SK-N-SH (cell line): Measurements from ENCODE around the gene PLCH1. TPM values are rescaled to one million over a fixed set of nuclear protein-coding genes. Genes with fewer than 3 reads are reported as not detected.
A peak's percentile ranks its signal among the peaks of the same experiment; 100 is the strongest.

Source experiments
- CTCF ChIA-PET: fragments of 300-600, 350-600 bp; formaldehyde crosslinking; extraction: SDS; loops from one replicate; lab custom pipeline; 2021; lab: Yijun Ruan, JAX
- POLR2A ChIA-PET: fragments of 350-600 bp; sonication (Branson Sonifier 250); formaldehyde crosslinking; extraction: SDS; loops from one replicate; lab custom pipeline; 2020; ENCODE audit warnings: antibody characterized with exemption, inconsistent platforms; lab: Yijun Ruan, JAX
- DNase-seq: peaks from one replicate; pipeline ENCODE4 v3.0.0; 2012
- H2AFZ ChIP-seq: fragments of 200-600 bp; sonication (generic); 2 replicates; pipeline ENCODE4 v1.8.1; 2016; ENCODE audit warnings: antibody characterized with exemption, mild to moderate bottlenecking, low read depth
- H3F3A ChIP-seq: fragments of 200-600 bp; sonication (generic); replicated peaks from 2 replicates; pipeline ENCODE3; 2016; ENCODE audit warnings: antibody characterized with exemption, mild to moderate bottlenecking; ENCODE audit not compliant: insufficient read depth
- H3K27ac ChIP-seq, 2 experiments: fragments of 200-500 bp in 1 of 2; fragments of 200-600 bp in 1 of 2; sonication (Bioruptor generic) in 1 of 2; sonication (generic), shearing (Covaris generic) in 1 of 2; 2 replicates each; pipeline versions ENCODE4 v1.5.1 to v1.6.1; 2014 to 2016; ENCODE audit warnings: low read depth in 2 of 2, inconsistent platforms in 1 of 2, low read length in 1 of 2, mild to moderate bottlenecking in 1 of 2, mixed read lengths in 1 of 2
- H3K27me3 ChIP-seq: fragments of 200-600 bp; sonication (generic), shearing (Covaris generic); 2 replicates; pipeline ENCODE4 v1.6.1; 2016; ENCODE audit warnings: mixed run types; ENCODE audit not compliant: insufficient read depth
- H3K36me3 ChIP-seq, 2 experiments: fragments of 200-500 bp in 1 of 2; fragments of 200-600 bp in 1 of 2; sonication (Bioruptor generic) in 1 of 2; sonication (generic) in 1 of 2; replicated peaks in 1 of 2; 2 replicates each; pipeline versions ENCODE3 to v1.5.1; 2014 to 2016; ENCODE audit warnings: low read length in 1 of 2, mild to moderate bottlenecking in 1 of 2; ENCODE audit not compliant: insufficient read depth in 2 of 2, control insufficient read depth in 1 of 2
- H3K4me1 ChIP-seq, 2 experiments: fragments of 200-500 bp in 1 of 2; fragments of 200-600 bp in 1 of 2; sonication (Bioruptor generic) in 1 of 2; sonication (generic), shearing (Covaris generic) in 1 of 2; 2 replicates each; pipeline versions ENCODE4 v1.5.1 to v1.6.1; 2014 to 2016; ENCODE audit warnings: low read depth in 1 of 2, low read length in 1 of 2, mixed run types in 1 of 2; ENCODE audit not compliant: insufficient read depth in 2 of 2, control insufficient read depth in 1 of 2
- H3K4me2 ChIP-seq: fragments of 200-600 bp; sonication (generic), shearing (Covaris generic); 2 replicates; pipeline ENCODE4 v1.6.1; 2017; ENCODE audit warnings: mixed run types
- H3K4me3 ChIP-seq, 2 experiments: fragments of 200-500 bp in 1 of 2; fragments of 200-600 bp in 1 of 2; sonication (Bioruptor generic) in 1 of 2; sonication (generic), shearing (Covaris generic) in 1 of 2; 2 replicates each; pipeline versions ENCODE4 v1.5.1 to v1.8.1; 2014 to 2016; ENCODE audit warnings: low read depth in 2 of 2, inconsistent platforms in 1 of 2, low read length in 1 of 2, mild to moderate bottlenecking in 1 of 2, mixed read lengths in 1 of 2, moderate library complexity in 1 of 2
- H3K79me2 ChIP-seq: fragments of 200-600 bp; sonication (generic); 2 replicates; pipeline ENCODE4 v1.8.1; 2017; ENCODE audit warnings: mild to moderate bottlenecking; ENCODE audit not compliant: insufficient read depth
- H3K9ac ChIP-seq: fragments of 200-600 bp; sonication (generic); 2 replicates; pipeline ENCODE4 v1.6.1; 2017; ENCODE audit warnings: mixed run types
- H3K9me2 ChIP-seq: fragments of 200-600 bp; sonication (generic); 2 replicates; pipeline ENCODE4 v1.6.1; 2017; ENCODE audit warnings: mixed run types
- H3K9me3 ChIP-seq: fragments of 200-600 bp; sonication (generic); 2 replicates; pipeline ENCODE4 v1.6.1; 2017; ENCODE audit warnings: mixed run types, mild to moderate bottlenecking, moderate library complexity
- H4K20me1 ChIP-seq: fragments of 200-600 bp; sonication (generic); 2 replicates; pipeline ENCODE4 v1.6.1; 2017; ENCODE audit warnings: mild to moderate bottlenecking, mixed run types; ENCODE audit not compliant: insufficient read depth
- ELF1 ChIP-seq: IDR thresholded peaks from 2 replicates; pipeline ENCODE4 v1.4.0; 2012
- EZH2phosphoT487 ChIP-seq: fragments of 200-600 bp; sonication (generic); IDR thresholded peaks from 2 replicates; pipeline ENCODE4 v1.6.1; 2017; ENCODE audit warnings: low read depth, mixed run types, mild to moderate bottlenecking, antibody characterized with exemption, moderate library complexity, borderline replicate concordance
- FOSL2 ChIP-seq: IDR thresholded peaks from 2 replicates; pipeline ENCODE4 v1.4.0; 2012; ENCODE audit warnings: low read depth, mild to moderate bottlenecking, moderate library complexity, borderline replicate concordance
- FOXJ3 ChIP-seq: sonication (generic); formaldehyde crosslinking; IDR thresholded peaks from 2 replicates; pipeline ENCODE4 v1.5.1; 2020; ENCODE audit warnings: mild to moderate bottlenecking, missing genetic modification reagents
- GABPA ChIP-seq: IDR thresholded peaks from 2 replicates; pipeline ENCODE4 v1.4.0; 2012; ENCODE audit warnings: low read depth, mild to moderate bottlenecking
- MEF2A ChIP-seq: IDR thresholded peaks from 2 replicates; pipeline ENCODE4 v1.4.0; 2012; ENCODE audit warnings: low read depth, borderline replicate concordance
- RXRA ChIP-seq: IDR thresholded peaks from 2 replicates; pipeline ENCODE4 v1.4.0; 2012; ENCODE audit warnings: low read depth, mild to moderate bottlenecking, borderline replicate concordance
- SIN3A ChIP-seq: IDR thresholded peaks from 2 replicates; pipeline ENCODE4 v1.6.1; 2012; ENCODE audit warnings: low read depth, mild to moderate bottlenecking, low read length, moderate library complexity, borderline replicate concordance
- TAF1 ChIP-seq: IDR thresholded peaks from 2 replicates; pipeline ENCODE4 v1.6.1; 2012; ENCODE audit warnings: low read depth, mild to moderate bottlenecking, low read length, moderate library complexity, borderline replicate concordance
- TCF12 ChIP-seq: IDR thresholded peaks from 2 replicates; pipeline ENCODE4 v1.4.0; 2012
- YY1 ChIP-seq: IDR thresholded peaks from 2 replicates; pipeline ENCODE4 v1.4.0; 2012; ENCODE audit warnings: low read depth, mild to moderate bottlenecking
- WGBS: methylation state at CpG from one replicate; pipeline ENCODE4 v1.1.6; 2017; ENCODE audit warnings: low lambda C conversion rate; 5-methylcytosine and 5-hydroxymethylcytosine counted together
- polyA plus RNA-seq, 3 experiments: library from polyadenylated mRNA; depleted of rRNA; stranded (reverse); fragments of >200 nt; gene quantifications; 2 replicates each; pipeline ENCODE4 v1.2.3, GENCODE V29; 2012
- TF ChIP-seq, protein P1 (sequence below): IDR thresholded peaks from 2 replicates; pipeline ENCODE4; 2012
- TF ChIP-seq, protein P2 (sequence below): fragments of 150-350 bp; IDR thresholded peaks from 2 replicates; pipeline ENCODE4 v1.6.1; 2016; ENCODE audit warnings: mild to moderate bottlenecking, low read depth, low read length
- TF ChIP-seq, protein P3 (sequence below): IDR thresholded peaks from 2 replicates; pipeline ENCODE4 v1.6.1; 2012; ENCODE audit warnings: mild to moderate bottlenecking, low read depth, low read length, moderate library complexity

The PLCH1 gene
- polyA plus RNA-seq, 1 of the 3 experiments (the other 2 are of a cell fraction): 0.26 TPM

DNA sequence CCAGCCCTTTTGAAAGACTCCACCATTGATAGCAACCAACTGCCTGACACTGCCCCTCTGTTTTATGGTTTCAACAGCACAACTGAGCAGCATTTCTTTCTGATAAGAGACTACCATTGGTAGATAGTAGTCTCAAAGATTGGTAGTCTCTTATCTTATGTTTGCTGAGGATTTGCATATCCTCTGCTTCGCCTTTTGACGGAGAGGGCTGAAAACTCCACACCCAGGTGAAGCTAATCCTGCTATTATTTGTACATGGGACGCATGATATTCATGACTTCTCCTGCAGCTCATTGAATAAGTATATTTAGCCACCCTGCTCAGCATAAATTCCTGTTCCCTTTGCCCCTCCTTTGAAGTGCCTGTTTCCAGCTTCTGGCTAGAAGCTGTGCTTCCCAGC, 332.0 kb downstream of the PLCH1 start:
- CTCF ChIA-PET: interaction anchor here (1.4 kb wide), 1 partner anchor 23 kb away, joined by 3 read pairs; no protein-coding TSS in a partner anchor
- peaks cover 0 to 23% of the 10 kb centered on the region in 2 experiments; a peak in 2 of 4 replicates for H3K4me1 ChIP-seq
- no peaks in the 10 kb centered on the region for H3F3A ChIP-seq
- no peaks in the 10 kb centered on the region for H3K9me2 ChIP-seq
- DNase-seq: no peak
- H2AFZ ChIP-seq: no peak overlapping the region
- H3K9me3 ChIP-seq: no peaks in the 10 kb centered on the region
- WGBS: 83% methylated on average over 3 of the region's 3 CpGs
- H3K27ac ChIP-seq: peak overlapping the region in 1 of 2 experiments; percentile 41; a peak in 2 of 4 replicates
- H3K9ac ChIP-seq: no peak overlapping the region
- H3K79me2 ChIP-seq: no peaks in the 10 kb centered on the region
- no peaks in the 10 kb centered on the region for H4K20me1 ChIP-seq
- no peaks in the 10 kb centered on the region for H3K27me3 ChIP-seq
- no peaks in the 10 kb centered on the region for H3K36me3 ChIP-seq
- POLR2A ChIA-PET: no interaction called here
- H3K4me2 ChIP-seq: no peak overlapping the region
- no peak overlapping the region for H3K4me3 ChIP-seq
- TF ChIP-seq TCF12 (no peak), TAF1 (no peak), FOSL2 (no peak), YY1 (no peak), GABPA (no peak), FOXJ3 (no peak), SIN3A (no peak), RXRA (no peak)
- TF ChIP-seq, protein P1, sequence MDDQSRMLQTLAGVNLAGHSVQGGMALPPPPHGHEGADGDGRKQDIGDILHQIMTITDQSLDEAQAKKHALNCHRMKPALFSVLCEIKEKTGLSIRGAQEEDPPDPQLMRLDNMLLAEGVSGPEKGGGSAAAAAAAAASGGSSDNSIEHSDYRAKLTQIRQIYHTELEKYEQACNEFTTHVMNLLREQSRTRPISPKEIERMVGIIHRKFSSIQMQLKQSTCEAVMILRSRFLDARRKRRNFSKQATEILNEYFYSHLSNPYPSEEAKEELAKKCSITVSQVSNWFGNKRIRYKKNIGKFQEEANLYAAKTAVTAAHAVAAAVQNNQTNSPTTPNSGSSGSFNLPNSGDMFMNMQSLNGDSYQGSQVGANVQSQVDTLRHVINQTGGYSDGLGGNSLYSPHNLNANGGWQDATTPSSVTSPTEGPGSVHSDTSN: no peak
- TF ChIP-seq, protein P2, sequence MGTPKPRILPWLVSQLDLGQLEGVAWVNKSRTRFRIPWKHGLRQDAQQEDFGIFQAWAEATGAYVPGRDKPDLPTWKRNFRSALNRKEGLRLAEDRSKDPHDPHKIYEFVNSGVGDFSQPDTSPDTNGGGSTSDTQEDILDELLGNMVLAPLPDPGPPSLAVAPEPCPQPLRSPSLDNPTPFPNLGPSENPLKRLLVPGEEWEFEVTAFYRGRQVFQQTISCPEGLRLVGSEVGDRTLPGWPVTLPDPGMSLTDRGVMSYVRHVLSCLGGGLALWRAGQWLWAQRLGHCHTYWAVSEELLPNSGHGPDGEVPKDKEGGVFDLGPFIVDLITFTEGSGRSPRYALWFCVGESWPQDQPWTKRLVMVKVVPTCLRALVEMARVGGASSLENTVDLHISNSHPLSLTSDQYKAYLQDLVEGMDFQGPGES: no peak

DNA sequence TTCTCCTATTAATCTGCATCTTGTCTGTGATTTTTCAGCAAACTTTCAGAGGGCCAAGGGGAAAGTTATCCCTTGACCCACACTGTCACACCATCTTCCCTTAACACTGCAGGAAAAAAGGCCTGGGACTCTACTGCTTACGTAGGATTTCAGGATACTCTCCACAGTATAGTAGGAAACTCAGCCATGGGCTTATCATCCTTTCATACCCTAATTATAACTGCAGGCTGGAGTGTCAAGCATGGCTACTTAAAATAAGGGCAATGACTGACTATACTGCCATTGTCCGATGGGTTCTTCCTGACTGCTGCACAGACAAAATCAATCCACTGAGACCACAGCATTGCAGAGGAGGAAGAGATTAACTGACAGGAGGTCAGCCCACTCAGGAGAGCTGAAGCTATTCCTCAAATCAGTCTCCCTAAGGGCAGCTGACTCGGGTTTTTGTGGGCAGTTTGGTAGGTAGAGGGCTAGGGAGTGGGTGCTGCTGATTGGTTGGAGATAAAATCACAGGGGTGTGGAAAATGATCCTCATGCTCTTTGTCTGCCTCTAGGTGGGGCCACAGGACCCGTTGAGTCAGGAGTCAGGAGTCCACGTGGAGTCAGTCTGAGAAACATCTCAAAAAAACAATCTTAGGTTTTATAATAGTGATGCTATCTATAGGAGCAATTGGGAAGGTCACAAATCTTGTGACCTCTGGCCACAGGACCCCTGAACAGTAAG, 333.2 kb downstream of the PLCH1 start:
- Histone ChIP-seq H3K9ac (no peak overlapping the region), H3K9me2 (no peaks in the 10 kb centered on the region), H3K4me1 (peaks cover 0 to 15% of the 10 kb centered on the region in 2 experiments; a peak in 1 of 4 replicates), H4K20me1 (no peaks in the 10 kb centered on the region)
- no peak for TF ChIP-seq EZH2phosphoT487
- TF ChIP-seq, protein P3, sequence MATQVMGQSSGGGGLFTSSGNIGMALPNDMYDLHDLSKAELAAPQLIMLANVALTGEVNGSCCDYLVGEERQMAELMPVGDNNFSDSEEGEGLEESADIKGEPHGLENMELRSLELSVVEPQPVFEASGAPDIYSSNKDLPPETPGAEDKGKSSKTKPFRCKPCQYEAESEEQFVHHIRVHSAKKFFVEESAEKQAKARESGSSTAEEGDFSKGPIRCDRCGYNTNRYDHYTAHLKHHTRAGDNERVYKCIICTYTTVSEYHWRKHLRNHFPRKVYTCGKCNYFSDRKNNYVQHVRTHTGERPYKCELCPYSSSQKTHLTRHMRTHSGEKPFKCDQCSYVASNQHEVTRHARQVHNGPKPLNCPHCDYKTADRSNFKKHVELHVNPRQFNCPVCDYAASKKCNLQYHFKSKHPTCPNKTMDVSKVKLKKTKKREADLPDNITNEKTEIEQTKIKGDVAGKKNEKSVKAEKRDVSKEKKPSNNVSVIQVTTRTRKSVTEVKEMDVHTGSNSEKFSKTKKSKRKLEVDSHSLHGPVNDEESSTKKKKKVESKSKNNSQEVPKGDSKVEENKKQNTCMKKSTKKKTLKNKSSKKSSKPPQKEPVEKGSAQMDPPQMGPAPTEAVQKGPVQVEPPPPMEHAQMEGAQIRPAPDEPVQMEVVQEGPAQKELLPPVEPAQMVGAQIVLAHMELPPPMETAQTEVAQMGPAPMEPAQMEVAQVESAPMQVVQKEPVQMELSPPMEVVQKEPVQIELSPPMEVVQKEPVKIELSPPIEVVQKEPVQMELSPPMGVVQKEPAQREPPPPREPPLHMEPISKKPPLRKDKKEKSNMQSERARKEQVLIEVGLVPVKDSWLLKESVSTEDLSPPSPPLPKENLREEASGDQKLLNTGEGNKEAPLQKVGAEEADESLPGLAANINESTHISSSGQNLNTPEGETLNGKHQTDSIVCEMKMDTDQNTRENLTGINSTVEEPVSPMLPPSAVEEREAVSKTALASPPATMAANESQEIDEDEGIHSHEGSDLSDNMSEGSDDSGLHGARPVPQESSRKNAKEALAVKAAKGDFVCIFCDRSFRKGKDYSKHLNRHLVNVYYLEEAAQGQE: no peak
- TF ChIP-seq ELF1: no peak
- TF ChIP-seq MEF2A: no peak
- TF ChIP-seq, protein P2: no peak
- TF ChIP-seq, all 33 proteins: peak for 0
- no peak overlapping the region for H2AFZ ChIP-seq
- H3K27me3 ChIP-seq: no peaks in the 10 kb centered on the region
- H3K4me3 ChIP-seq: no peak overlapping the region; a peak in 1 of 4 replicates
- H3F3A ChIP-seq: no peaks in the 10 kb centered on the region
- no peaks in the 10 kb centered on the region for H3K79me2 ChIP-seq
- no peak overlapping the region for H3K4me2 ChIP-seq
- H3K36me3 ChIP-seq: no peaks in the 10 kb centered on the region
- 57% methylated on average over 5 of the region's 5 CpGs for WGBS
- no peak for DNase-seq
- ChIA-PET POLR2A (interaction anchor here (0.6 kb wide), 1 partner anchor 8 kb away, joined by 3 read pairs; no protein-coding TSS in a partner anchor), CTCF (no interaction called here)
- H3K27ac ChIP-seq: no peak overlapping the region
- H3K9me3 ChIP-seq: no peaks in the 10 kb centered on the region
